Renal cortex interstitium (tissue), 11 donors: ENCODE results near the gene RAD51C. TPM values are rescaled to one million over a fixed set of nuclear protein-coding genes. Genes with fewer than 3 reads are reported as not detected.
"Not testable (repeated sequence)": the region's sequence is repeated elsewhere in the genome, so short reads cannot be mapped to it uniquely, and the experiment has no call there.

Experiments
- DNase-seq, 11 donors: peaks; one replicate each; pipeline ENCODE4 v3.0.0-alpha.2; 2013; ENCODE audit warnings: low read depth in 9 of 11, low spot score in 4 of 11; ENCODE audit errors: extremely low read depth in 1 of 11
- polyA plus RNA-seq, 3 donors: library from polyadenylated mRNA; unstranded; fragments of 120-200 nt; gene quantifications; one replicate each; pipeline ENCODE4 v1.2.1, GENCODE V29; 2013; ENCODE audit not compliant: insufficient read length in 3 of 3

The RAD51C gene
- polyA plus RNA-seq, 3 donors = 40.2 to 50.0 (median 43.3) TPM

DNA sequence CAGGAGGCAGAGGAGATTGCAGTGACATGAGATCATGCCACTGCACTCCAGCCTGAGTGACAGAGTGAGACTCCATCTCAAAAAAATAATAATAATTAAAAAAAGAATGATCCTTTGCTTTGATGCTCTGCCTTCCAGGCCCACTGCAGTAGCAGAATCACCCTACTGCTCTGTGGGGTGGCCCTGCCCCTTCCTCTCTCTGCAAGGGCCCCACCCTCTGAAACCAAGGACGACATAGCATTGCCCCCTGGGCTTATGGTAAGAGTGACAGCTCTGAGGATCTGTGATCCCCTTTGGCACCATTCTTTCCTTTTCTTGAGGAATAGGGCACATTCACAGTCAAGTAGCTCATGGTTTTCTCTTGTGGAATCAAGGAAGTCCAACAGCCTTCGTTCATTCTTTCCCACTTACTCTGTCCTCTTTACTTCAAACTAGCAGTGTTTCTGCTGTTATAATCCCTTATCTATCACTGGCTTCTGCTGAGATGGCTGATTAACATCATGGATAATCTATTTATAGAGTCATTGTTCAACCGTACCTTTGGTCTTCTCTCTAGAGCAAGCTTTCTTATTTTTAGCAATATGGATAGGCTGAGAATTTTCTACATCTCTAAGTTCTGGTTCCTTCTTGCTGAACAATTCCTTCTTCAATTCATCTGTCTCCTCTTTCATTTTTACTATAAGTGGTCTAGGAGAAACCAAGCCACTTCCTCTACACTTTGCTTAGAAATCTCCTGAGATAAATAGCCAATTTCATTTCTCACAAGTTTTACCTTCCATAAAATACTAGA, 14.1 kb downstream of the RAD51C start:
- DNase-seq = no peak

DNA sequence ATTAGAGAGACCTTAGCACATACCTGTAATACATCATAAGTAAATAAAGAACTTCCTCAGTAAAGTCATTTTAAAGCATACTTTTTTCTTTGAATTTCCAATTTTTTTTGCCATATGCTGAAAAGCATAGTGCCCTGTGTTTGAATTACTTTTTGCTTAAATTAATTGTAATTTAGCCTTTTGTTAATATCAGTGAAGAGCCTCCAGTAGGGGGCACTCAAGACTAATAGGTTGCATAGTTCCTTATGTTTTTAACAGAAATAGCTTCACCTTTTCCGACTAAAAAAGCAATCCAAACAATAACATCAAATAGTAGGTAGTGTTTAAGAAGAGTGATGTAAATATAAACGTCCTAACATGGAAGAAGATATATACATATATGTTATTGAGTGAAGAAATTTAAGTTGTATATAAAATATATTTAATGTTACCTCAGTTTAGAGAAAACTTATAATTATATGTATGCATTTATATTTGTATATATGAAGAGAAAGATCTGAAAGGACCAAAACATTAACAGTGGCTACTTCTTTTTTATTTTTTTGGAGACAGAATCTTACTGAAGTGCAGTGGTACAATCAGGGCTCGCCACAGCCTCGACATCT, 18.6 kb downstream of the RAD51C start:
- peak in 7 of 11 donors; percentile 38 to 65 (median 42) for DNase-seq

DNA sequence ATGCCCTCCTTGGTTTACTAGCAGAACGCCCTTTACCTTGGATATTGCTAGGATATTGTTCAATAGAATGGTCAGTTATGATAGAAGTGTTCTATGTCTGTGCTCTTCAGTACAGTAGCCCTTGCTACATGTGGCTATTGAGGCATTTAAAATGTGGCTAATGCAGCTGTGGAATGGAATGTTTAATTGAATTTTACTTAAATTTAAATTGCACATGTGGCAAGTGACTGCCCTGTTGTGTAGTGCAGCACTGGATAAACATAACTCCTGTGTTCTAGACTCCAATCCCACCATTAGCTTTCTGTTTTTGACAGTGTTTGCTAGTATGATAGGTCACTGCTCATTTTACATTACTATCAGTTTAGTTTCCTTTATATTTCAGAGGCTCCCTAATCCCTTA, 29.9 kb downstream of the RAD51C start:
- no peak for DNase-seq

DNA sequence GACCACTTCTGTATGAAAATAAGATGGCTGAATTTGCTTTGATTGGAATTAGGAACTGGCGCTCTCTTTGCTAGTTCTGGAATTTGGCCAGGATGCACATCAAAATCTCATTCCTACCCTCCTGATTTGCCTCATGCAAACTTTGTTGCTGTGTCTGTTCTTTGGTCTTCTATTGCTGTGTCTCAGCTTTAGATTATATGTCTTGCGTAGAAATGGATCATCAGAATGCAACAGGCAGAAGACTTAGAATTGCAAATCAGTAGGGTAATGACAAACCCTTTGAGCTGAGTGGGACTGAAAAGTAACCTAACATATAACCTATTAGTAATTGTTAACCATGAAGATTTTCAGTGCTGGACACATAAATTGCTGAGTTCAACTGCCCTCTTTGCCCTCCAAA, 30.3 kb downstream of the RAD51C start:
- DNase-seq = no peak

DNA sequence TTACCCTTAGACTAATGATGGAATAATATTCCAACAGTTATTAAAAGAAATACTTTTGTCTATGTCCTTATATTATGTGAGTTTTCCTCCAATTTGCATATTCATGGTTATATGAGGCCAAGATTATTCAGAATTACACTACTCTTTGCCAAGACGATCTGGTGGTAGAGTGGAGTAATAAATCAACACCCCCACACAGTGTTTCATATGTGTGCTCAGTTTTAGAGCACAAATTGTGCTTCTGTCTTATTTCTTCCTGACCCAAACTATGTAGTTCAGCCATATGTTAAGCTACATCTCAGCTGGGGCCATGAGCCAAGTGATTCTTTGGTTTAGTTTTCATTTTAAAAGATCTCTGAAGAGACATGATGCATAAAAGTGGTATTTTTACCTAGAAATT, 36.4 kb downstream of the RAD51C start:
- no peak for DNase-seq

DNA sequence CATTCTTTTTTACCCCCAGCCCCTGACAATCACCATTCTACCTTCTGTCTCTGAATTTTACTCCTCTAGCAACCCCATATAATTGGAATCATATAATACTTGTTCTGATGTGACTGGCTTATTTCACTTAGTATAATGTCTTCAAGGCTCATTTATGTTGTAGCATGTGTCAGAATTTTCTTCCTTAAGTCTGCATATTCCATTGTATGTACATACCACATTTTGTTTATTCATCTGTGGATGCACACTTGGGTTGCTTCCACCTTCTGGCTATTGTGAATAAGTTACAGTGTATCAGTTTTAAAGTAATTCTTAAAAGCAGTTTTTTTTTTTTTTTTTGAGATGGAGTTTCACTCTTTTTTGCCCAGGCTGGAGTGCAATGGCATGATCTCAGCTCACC, 38.5 kb downstream of the RAD51C start:
- no peak for DNase-seq

DNA sequence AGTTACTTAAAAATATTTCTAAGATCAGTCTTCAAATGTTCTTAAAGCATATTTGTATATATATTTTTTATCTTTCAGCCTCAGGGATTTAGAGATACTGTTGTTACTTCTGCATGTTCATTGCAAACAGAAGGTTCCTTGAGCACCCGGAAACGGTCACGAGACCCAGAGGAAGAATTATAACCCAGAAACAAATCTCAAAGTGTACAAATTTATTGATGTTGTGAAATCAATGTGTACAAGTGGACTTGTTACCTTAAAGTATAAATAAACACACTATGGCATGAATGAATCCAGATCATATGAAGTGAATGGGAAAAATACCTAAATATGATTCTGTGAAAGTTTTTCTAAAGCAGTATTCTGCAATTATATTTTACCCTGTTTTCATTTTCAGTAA, 41.6 kb downstream of the RAD51C start:
- DNase-seq = no peak

DNA sequence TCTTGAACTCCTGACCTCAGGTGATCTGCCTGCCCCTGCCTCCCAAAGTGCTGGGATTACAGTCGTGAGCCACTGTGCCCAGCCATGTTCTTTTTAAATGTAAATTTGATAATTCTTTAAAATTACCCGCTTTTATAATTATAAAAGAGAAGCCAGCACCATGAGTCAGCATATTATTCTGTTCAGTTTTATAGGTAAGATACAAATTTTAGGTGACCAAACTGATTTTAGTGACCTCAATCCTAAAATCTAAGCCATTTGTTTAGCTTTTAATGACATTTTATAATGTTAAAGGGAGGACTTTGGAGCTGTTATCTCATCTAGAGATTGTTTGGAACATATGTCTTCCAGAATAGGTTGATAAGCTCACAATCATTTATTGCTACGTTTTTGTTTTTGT, 42.4 kb downstream of the RAD51C start:
- no peak for DNase-seq

DNA sequence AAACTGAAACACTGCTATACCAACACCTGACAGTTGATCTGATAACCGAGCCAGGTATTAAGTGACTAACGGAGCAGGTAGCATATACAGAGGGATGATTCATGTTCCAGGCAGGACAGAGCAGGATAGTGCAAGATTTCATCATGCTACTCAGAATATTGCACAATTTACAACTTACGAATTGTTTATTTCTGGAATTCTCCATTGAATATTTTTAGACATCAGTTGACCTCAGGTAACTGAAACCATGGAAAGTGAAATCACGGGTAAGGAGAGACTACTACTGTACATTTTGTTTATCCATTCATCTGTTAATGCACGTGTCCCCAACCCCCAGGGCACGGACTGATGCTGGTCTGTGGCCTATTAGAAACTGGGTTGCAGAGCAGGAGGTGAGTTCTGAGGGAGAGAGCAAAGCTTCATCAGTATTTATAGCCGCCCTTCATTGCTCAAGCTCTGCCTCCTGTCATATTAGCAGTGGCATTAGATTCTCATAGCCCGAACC, 48.8 kb downstream of the RAD51C start:
- no peak for DNase-seq

DNA sequence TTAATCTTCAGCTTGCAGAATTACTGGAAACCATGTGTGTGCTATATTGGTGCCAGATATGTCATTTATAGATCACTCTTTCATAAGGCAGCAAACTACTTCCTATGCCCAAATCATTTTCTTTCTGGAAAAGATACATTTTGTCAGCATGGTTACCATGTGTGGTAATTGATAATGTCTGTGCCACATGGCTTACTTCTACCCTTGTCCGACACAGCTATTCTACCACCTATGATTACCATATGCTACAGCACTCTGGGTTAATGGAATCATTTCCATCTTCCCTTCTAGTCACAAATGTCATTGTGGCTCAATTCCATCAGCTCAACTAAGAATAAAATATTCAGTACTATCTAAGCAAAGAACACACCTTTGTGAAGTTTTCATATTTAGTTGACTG, 55.3 kb downstream of the RAD51C start:
- DNase-seq = no peak

DNA sequence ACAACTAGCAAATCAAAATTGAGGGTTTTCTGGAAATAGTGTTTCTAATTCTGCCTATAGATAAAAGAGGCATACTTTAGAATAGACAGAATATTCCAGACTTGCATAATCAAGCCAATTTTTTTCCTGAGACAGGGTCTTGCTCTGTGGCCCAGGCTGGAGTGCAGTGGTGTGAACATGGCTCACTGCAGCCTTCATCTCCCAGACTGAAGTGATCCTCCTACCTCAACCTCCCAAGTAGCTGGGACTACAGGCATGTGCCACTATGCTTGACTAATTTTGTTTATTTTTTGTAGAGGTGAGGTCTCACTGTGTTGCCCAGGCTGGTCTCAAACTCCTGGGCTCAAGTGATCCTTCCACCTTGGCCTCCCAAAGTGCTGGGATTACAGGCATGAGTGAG, 57.2 kb downstream of the RAD51C start:
- not testable (repeated sequence) for DNase-seq

DNA sequence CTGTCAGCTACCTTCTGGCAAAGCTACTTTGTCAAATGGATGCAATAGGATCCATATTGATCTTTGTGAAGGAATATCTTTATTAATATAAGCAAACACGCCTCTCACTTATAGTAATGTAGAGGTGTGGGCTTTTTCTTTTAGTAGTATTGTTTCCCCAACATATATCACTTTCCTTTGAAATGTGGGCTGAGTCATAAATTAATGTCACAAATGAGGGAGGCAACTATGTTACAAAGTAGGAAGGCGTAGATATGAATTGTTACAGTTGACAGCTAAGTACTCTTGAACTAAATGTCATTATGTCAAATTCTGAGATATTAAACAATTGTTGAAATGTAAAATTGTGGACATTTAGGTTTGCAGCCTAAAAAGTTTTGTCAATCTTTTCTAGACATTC, 60.6 kb downstream of the RAD51C start:
- DNase-seq = no peak

DNA sequence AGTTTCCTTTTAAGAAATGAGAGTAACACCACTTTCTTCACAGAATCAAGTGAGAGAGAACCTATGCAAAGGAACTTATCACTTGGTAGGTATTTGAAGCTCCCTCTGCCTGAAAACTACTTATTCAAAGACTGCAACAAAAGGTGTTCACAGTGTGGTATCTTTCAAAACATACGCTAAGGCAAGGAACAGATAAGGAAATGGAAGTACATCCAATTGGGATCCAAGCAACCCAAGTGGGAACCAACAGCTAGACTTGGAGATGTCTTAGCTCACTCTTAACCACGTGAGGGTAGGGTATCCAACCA, 62.8 kb downstream of the RAD51C start:
- DNase-seq = no peak

DNA sequence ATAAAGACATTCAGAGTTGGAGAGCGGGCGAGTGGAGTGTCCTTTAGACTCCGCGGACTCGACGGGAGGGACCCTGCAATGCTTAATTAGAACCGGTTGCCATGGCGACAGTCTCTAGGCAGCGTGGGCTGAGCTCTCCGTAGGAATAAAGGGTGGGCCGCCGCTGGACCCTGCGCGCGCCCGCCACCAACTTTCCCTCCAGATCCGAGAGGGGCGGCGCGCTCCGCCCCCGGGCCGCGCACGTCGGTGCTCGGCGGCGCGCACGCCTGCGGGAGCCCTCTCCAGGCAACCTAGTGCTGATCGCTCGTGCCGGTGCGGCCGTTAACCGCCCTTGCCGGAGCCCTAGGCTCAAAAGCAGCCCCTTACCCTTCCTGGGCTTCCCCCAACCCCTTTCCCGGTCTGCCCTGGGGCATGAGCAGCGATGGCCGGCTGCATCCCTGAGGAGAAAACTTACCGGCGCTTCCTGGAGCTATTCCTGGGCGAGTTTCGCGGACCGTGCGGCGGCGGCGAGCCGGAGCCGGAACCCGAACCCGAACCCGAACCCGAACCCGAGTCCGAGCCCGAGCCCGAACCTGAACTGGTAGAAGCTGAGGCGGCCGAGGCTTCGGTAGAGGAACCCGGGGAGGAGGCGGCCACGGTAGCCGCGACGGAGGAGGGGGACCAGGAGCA, 63.3 kb downstream of the RAD51C start, which contains the start of gene PPM1E:
TSS of gene PPM1E (plus strand) at position 278 of the 669 bp plus-strand sequence.
- DNase-seq = peak; percentile 63 to 87 (median 77)

DNA sequence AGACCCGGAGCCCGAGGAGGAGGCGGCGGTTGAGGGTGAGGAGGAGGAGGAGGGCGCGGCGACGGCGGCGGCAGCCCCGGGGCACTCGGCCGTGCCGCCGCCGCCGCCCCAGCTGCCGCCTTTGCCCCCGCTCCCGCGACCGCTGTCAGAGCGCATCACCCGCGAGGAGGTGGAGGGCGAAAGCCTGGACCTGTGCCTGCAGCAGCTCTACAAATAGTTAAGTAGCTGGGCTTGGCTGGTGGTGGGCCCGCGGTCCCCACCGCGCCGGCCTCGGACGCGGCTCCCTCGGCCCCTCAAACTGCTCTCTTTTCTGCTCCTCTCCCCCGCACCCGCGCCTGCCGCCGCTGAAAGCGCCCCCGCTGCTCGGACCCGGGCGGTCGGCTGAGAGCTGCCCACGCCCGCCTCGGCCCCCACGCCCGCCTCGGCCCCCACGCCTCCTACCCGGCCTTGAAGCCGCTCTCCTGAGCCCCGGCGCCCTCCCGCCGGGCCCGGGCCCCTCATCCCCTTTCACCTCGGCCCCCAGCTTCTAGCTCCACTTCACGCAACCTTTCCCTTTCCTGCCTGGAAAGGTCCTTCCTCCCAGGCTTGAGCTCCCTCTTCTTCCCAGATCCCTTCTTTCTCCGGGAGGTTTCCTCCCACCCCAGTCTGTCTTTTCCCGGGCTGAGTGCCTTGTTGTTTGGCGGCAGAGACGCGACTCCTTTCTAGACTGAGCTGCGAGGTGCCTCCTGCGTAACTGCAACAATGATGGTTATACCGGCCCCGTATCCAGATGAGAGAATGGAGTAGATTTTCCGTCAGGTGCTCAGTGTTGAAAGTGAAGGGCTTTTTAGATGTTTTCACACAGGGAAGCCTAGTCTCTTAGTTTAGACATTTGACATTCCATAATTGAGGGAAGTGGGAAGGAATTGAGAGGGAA, 64.1 kb downstream of the RAD51C start:
- DNase-seq = peak in 4 of 11 donors; percentile 9 to 17 (median 10)

DNA sequence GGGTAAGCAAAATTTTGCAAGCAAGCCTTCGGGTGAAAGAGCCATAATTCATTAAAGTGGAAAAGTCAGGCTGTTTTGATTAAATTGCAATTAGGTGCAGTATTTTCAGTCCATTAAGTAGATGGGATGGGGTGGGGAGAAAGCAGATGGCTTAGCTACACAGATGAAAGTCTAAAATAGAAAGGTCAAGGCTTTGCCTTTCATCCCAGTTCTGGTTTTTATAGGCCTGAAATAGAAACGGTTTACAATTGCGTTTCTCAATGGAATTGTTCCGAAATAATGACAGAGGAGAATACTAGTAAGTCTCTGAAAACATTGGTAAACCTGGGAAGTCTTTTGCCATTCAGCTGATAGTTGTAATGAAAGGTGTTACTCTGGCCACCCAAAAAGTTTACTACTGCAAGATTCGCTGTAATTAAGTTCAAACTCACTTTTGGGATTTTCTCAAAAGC, 64.8 kb downstream of the RAD51C start:
- no peak for DNase-seq

DNA sequence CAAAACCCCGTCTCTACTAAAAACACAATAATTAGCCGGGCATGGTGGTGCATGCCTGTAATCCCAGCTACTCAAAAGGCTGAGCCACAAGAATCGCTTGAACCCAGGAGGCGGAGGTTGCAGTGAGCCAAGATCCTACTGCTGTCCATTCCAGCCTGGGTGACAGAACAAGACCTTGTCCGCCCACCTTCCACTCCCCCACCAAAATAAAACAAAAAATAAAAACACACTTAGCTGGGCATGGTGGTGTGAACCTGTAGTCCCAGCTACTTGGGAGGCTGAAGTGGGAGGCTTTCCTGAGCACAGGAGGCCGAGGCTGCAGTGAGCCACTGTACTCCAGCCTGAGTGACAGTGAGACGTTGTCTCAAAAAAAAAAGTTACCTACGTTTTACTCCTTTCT, 66.5 kb downstream of the RAD51C start:
- DNase-seq = no peak

DNA sequence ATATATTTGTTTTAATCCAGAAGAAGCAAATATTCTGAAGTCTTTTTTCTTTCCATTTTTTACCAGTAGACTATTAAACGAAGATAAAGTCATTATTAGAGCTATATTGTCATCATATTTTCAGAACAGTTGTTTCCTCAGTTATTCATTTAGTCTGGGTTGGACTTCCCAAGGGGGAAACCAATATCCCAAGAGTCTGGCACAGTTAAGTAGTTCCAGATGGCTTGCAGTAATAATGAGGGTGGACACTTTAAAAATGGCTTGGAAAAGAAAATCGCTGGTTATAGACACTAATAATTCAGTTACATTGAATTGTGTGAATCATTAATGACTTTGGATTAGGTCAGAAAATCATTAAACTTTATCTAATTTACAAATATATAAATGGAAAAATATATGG, 67.1 kb downstream of the RAD51C start:
- no peak for DNase-seq

DNA sequence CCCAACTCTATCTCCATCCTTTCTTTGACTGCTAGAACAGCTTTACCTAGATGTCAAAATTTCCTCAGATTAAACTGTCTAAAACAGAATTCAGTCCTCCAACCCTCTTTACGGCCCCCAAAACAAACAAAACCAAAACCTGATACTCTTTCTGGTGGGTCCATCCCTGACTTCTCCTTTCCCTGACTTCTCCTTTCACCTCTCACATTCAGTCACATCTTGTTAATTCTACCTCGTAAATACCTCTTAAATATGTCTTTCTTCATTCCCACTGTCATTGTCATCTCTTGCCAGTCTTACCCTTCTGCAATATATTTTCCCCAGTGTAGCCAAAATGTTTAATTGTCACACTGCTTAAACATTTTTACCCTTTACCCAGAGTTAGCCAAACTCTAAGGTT, 67.8 kb downstream of the RAD51C start:
- DNase-seq = no peak
